SU-DHL-6 (cell line): ENCODE measurements around the gene ONECUT3.

Experiments used
- H2AFZ ChIP-seq: fragments of 200-600 bp; sonication (generic); 2 replicates; pipeline ENCODE4 v1.6.1; 2014; ENCODE audit warnings: low read depth, mild to moderate bottlenecking, moderate library complexity, mixed read lengths, antibody characterized with exemption, low read length; ENCODE audit not compliant: severe bottlenecking
- H3F3A ChIP-seq: fragments of 200-600 bp; shearing (Covaris generic); 2 replicates; pipeline ENCODE4 v1.6.0; 2016; ENCODE audit warnings: antibody characterized with exemption, mild to moderate bottlenecking; ENCODE audit not compliant: insufficient read depth
- H3K27ac ChIP-seq: fragments of 200-600 bp; sonication (generic); 2 replicates; pipeline ENCODE4 v1.5.1; 2016; ENCODE audit warnings: low read depth, mild to moderate bottlenecking, low read length, moderate library complexity, mixed read lengths
- H3K27me3 ChIP-seq: fragments of 200-600 bp; sonication (generic), shearing (Covaris generic); 2 replicates; pipeline ENCODE4 v1.6.0; 2014; ENCODE audit warnings: mild to moderate bottlenecking, low read length
- H3K36me3 ChIP-seq: fragments of 200-600 bp; sonication (generic); 2 replicates; pipeline ENCODE4 v1.6.1; 2014; ENCODE audit warnings: mild to moderate bottlenecking, low read length, mixed read lengths
- H3K4me2 ChIP-seq: fragments of 300-600, 200-600 bp; shearing (Covaris generic), sonication (generic); 2 replicates; pipeline ENCODE4 v1.6.0; 2014; ENCODE audit warnings: low read length, low read depth, mild to moderate bottlenecking; ENCODE audit not compliant: poor library complexity, severe bottlenecking
- H3K4me3 ChIP-seq: fragments of 200-600 bp; sonication (generic); 2 replicates; pipeline ENCODE4 v1.5.1; 2014; ENCODE audit warnings: antibody characterized with exemption, low read length, mild to moderate bottlenecking, mixed read lengths; ENCODE audit not compliant: insufficient read depth, poor library complexity, severe bottlenecking
- H3K79me2 ChIP-seq: fragments of 200-600 bp; sonication (generic); 2 replicates; pipeline ENCODE4 v1.6.1; 2014; ENCODE audit warnings: mild to moderate bottlenecking, low read length, moderate library complexity; ENCODE audit not compliant: insufficient read depth
- H3K9ac ChIP-seq: fragments of 200-600 bp; sonication (generic); 2 replicates; pipeline ENCODE4 v1.7.0; 2014; ENCODE audit warnings: mild to moderate bottlenecking, low read length
- H3K9me2 ChIP-seq: fragments of 200-600 bp; sonication (generic); replicated peaks from 2 replicates; pipeline ENCODE4 v1.6.1; 2014; ENCODE audit warnings: low read length; ENCODE audit not compliant: insufficient read depth
- H3K9me3 ChIP-seq: fragments of 200-600 bp; sonication (generic); 2 replicates; pipeline ENCODE4 v1.6.1; 2014; ENCODE audit warnings: low read length, mixed read lengths; ENCODE audit not compliant: insufficient read depth
- H4K20me1 ChIP-seq: fragments of 200-600 bp; sonication (generic); 2 replicates; pipeline ENCODE4 v1.6.1; 2014; ENCODE audit warnings: low read depth, mild to moderate bottlenecking, antibody characterized with exemption, low read length, moderate library complexity, mixed read lengths
- EZH2phosphoT487 ChIP-seq: fragments of 200-600 bp; sonication (generic), shearing (Covaris generic); conservative IDR thresholded peaks from 2 replicates; pipeline ENCODE4 v1.6.1; 2018; ENCODE audit warnings: mild to moderate bottlenecking, antibody characterized with exemption, low read length, moderate library complexity, mixed read lengths
- TF ChIP-seq, protein P1 (sequence below): fragments of 200-600 bp; sonication (generic); IDR thresholded peaks from one replicate; pipeline ENCODE4 v1.5.1; 2017; ENCODE audit warnings: antibody characterized with exemption, mild to moderate bottlenecking, low read length, moderate library complexity; ENCODE audit not compliant: insufficient read depth, poor library complexity, severe bottlenecking

Gene ONECUT3

DNA sequence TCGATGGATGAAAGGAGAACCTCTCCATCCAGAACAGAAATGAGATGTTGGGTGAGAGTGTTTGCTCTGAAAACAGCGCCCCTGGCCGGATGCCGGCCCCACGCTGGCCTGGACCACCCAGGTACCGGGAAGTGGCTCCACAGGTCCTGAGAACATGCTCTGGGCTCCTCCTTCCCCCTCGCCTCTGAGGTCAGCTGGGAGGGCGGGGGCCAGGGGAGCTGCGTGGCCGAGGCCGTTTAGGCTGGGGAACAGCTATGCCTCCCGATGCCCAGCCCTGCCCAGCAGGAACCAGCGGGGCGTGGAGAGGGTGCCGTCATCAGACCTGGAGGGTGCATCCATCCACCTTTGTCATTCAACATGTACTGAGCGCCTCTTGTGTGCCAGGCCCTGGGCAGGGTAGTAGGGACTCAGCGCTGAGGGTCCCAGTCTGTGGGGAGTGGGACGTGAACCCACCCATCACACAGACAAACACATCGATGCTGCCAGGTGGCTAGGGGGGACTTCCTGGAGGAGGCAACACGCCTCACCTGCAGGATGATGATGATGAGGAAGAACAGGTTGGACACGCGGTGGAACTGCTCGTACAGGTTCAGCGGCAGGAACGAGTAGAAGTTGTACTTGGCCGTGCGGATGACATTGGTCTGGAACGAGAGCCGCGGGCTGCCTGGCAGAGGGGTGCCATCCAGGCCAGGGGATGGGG lies 54.5 kb downstream of the ONECUT3 start:
- no peaks in the 10 kb centered on the region for H4K20me1 ChIP-seq
- H3K9ac ChIP-seq, result no peak overlapping the region
- TF ChIP-seq, protein P1, sequence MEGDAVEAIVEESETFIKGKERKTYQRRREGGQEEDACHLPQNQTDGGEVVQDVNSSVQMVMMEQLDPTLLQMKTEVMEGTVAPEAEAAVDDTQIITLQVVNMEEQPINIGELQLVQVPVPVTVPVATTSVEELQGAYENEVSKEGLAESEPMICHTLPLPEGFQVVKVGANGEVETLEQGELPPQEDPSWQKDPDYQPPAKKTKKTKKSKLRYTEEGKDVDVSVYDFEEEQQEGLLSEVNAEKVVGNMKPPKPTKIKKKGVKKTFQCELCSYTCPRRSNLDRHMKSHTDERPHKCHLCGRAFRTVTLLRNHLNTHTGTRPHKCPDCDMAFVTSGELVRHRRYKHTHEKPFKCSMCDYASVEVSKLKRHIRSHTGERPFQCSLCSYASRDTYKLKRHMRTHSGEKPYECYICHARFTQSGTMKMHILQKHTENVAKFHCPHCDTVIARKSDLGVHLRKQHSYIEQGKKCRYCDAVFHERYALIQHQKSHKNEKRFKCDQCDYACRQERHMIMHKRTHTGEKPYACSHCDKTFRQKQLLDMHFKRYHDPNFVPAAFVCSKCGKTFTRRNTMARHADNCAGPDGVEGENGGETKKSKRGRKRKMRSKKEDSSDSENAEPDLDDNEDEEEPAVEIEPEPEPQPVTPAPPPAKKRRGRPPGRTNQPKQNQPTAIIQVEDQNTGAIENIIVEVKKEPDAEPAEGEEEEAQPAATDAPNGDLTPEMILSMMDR, result no peak
- no peak for TF ChIP-seq EZH2phosphoT487
- no peaks in the 10 kb centered on the region for H3K9me3 ChIP-seq
- no peaks in the 10 kb centered on the region for H3F3A ChIP-seq
- H3K9me2 ChIP-seq, result no peaks in the 10 kb centered on the region
- no peaks in the 10 kb centered on the region for H3K27me3 ChIP-seq
- H2AFZ ChIP-seq, result no peak overlapping the region
- no peak overlapping the region for H3K4me3 ChIP-seq
- H3K79me2 ChIP-seq, result no peaks in the 10 kb centered on the region
- H3K36me3 ChIP-seq, result no peaks in the 10 kb centered on the region
- H3K27ac ChIP-seq, result no peak overlapping the region
- H3K4me2 ChIP-seq, result no peak overlapping the region

DNA sequence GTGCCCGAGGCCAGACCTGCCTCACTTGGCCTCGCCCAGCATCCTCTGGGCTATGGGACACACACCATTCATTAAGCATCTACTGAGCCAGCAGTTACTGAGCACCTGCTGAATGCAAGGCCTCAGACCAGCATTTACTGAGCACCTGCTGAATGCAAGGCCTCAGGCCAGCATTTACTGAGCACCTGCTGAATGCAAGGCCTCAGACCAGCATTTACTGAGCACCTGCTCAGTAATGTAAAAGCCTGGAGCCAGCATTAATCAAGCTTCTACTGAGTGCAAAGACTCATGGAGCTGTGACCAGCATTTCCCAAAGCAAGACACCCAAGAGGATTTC lies 55.1 kb downstream of the ONECUT3 start:
- no peak overlapping the region for H3K9ac ChIP-seq
- no peaks in the 10 kb centered on the region for H3K27me3 ChIP-seq

DNA sequence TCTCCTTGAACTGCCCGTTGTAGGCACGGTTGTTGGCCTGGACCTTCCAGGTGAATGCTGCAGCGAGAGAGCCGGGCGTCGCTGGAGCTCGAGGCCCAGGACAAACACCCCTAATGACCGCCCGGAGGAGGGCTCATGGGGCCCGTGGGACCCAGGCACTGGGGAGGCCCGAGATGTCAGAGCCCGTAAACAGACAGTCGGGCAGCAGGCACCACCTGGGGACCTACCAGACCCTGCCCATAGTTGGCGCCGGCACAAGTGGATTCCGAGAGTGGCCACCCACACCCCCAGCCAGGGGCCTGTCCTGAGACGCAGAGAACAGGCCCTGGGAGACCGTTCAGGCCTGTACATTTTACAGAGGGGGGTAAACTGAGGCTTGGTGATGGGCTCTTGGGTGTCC lies 56.4 kb downstream of the ONECUT3 start:
- TF ChIP-seq EZH2phosphoT487, result no peak
- TF ChIP-seq, protein P1, result no peak
- Histone ChIP-seq H3K4me3 (no peak overlapping the region), H3K27ac (no peak overlapping the region), H2AFZ (no peak overlapping the region), H3K9me2 (no peaks in the 10 kb centered on the region), H3K9ac (no peak overlapping the region), H3K27me3 (no peaks in the 10 kb centered on the region), H3K36me3 (no peaks in the 10 kb centered on the region), H3K4me2 (no peak overlapping the region), H3K9me3 (no peaks in the 10 kb centered on the region), H4K20me1 (no peaks in the 10 kb centered on the region), H3K79me2 (no peaks in the 10 kb centered on the region), H3F3A (0 out of 2 replicates have a peak, but pooled peaks cover 5% of the 10 kb centered on the region)

More for the DNA sequence above, 55.1 kb downstream of the ONECUT3 start:
- H3K36me3 ChIP-seq, result no peaks in the 10 kb centered on the region
- TF ChIP-seq EZH2phosphoT487, result no peak
- TF ChIP-seq, protein P1, result no peak
- no peaks in the 10 kb centered on the region for H3K9me2 ChIP-seq
- no peaks in the 10 kb centered on the region for H4K20me1 ChIP-seq
- no peaks in the 10 kb centered on the region for H3K9me3 ChIP-seq
- no peak overlapping the region for H3K27ac ChIP-seq
- no peaks in the 10 kb centered on the region for H3K79me2 ChIP-seq
- no peak overlapping the region for H3K4me2 ChIP-seq
- H3F3A ChIP-seq, result no peaks in the 10 kb centered on the region
- no peak overlapping the region for H3K4me3 ChIP-seq
- H2AFZ ChIP-seq, result no peak overlapping the region
